Right hindlimb (tissue), 1 donor: Measurements from ENCODE around the gene OR8G1.
A peak's percentile ranks its signal among the peaks of the same experiment; 100 is the strongest.
"Not testable (repeated sequence)": the region's sequence is repeated elsewhere in the genome, so short reads cannot be mapped to it uniquely, and the experiment has no call there.

Source experiments
- DNase-seq: peaks from one replicate; pipeline ENCODE4 v3.0.0-alpha.2; 2018

The OR8G1 gene

GRCh38 chr11:124240621-124241397 lies at the start of gene OR8G1:
Gene OR8G1 (plus strand): TSS chr11:124241095. CDS start chr11:124249676, 8,581 bp downstream.
- DNase-seq: no peak

- no peak for DNase-seq
Measured at GRCh38 chr11:124193221-124194010, 47.5 kb upstream of the OR8G1 start.

GRCh38 chr11:124194293-124195188 lies 46.4 kb upstream of the OR8G1 start:
- peak; percentile 53 for DNase-seq

GRCh38 chr11:124195189-124195734 lies 45.6 kb upstream of the OR8G1 start:
- no peak for DNase-seq

GRCh38 chr11:124197999-124198398 lies 42.9 kb upstream of the OR8G1 start:
- DNase-seq: no peak

- DNase-seq: no peak
Measured at GRCh38 chr11:124198897-124199296, 42.0 kb upstream of the OR8G1 start.

- no peak for DNase-seq
Measured at GRCh38 chr11:124199702-124200101, 41.2 kb upstream of the OR8G1 start.

- no peak for DNase-seq
Measured at GRCh38 chr11:124200671-124201070, 40.2 kb upstream of the OR8G1 start.

GRCh38 chr11:124202951-124203350 lies 37.9 kb upstream of the OR8G1 start:
- DNase-seq: no peak

GRCh38 chr11:124204008-124204407 lies 36.9 kb upstream of the OR8G1 start:
- no peak for DNase-seq

- DNase-seq: no peak
Measured at GRCh38 chr11:124207102-124207792, 33.6 kb upstream of the OR8G1 start.

- DNase-seq: no peak
Measured at GRCh38 chr11:124209824-124210357, 31.0 kb upstream of the OR8G1 start.

GRCh38 chr11:124210421-124210820 lies 30.5 kb upstream of the OR8G1 start:
- no peak for DNase-seq

- no peak for DNase-seq
Measured at GRCh38 chr11:124211321-124211720, 29.6 kb upstream of the OR8G1 start.

- DNase-seq: no peak
Measured at GRCh38 chr11:124214027-124214426, 26.9 kb upstream of the OR8G1 start.

- DNase-seq: no peak
Measured at GRCh38 chr11:124219126-124219525, 21.8 kb upstream of the OR8G1 start.

- DNase-seq: no peak
Measured at GRCh38 chr11:124222407-124222806, 18.5 kb upstream of the OR8G1 start.

GRCh38 chr11:124224618-124225423 lies 16.1 kb upstream of the OR8G1 start:
- not testable (repeated sequence) for DNase-seq

- DNase-seq: no peak
Measured at GRCh38 chr11:124225471-124225870, 15.4 kb upstream of the OR8G1 start.

- no peak for DNase-seq
Measured at GRCh38 chr11:124233376-124233775, 7.5 kb upstream of the OR8G1 start.

GRCh38 chr11:124238512-124238911 lies 2.4 kb upstream of the OR8G1 start:
- DNase-seq: no peak
